ENCODE data around the gene FBXO27. TPM values are rescaled to one million over a fixed set of nuclear protein-coding genes. Genes with fewer than 3 reads are reported as not detected.

FBXO27 gene
- total and polyA plus RNA-seq, 2 of the 8 experiments (the other 6 are each of a cell fraction or from before 2014, with no cell fraction given) = 10.9 to 25.5 TPM

GRCh38 chr19:39047073-39047472, 14.7 kb upstream of the FBXO27 start:
- Histone ChIP-seq H4K91ac (replicated peaks; ENCODE audit: insufficient read length, low read length) (no peak overlapping the region), H3K27me3 (replicated peaks in 1 of 4; ENCODE audit: control insufficient read depth in 3 of 4, extremely low read depth in 1 of 4, insufficient read depth in 3 of 4, low read length in 3 of 4) (no peaks in the 10 kb centered on the region), H3K4me2 (ENCODE audit: insufficient read depth in 1 of 2, low read depth in 2 of 2, low read length in 2 of 2) (no peak overlapping the region), H3K79me1 (ENCODE audit: low read depth, low read length) (no peaks in the 10 kb centered on the region), H2BK5ac (ENCODE audit: low read depth, low read length) (no peak overlapping the region), H2BK20ac (ENCODE audit: low read length) (no peak overlapping the region), H2AK5ac (ENCODE audit: low read depth, low read length) (no peak overlapping the region), H4K8ac (ENCODE audit: extremely low read depth, insufficient read depth, low read length) (no peak overlapping the region), H2BK120ac (replicated peaks; ENCODE audit: low read depth, low read length) (no peak overlapping the region), H3K79me2 (ENCODE audit: control insufficient read depth in 1 of 2, insufficient read depth in 2 of 2, low read length in 2 of 2) (no peaks in the 10 kb centered on the region), H4K20me1 (replicated peaks in 1 of 2; ENCODE audit: control insufficient read depth in 1 of 2, insufficient read depth in 2 of 2, low read length in 2 of 2) (no peaks in the 10 kb centered on the region), H3K9ac (replicated peaks in 1 of 4; ENCODE audit: extremely low read depth in 1 of 4, low read depth in 3 of 4, low read length in 3 of 4) (no peak overlapping the region), H3K23me2 (ENCODE audit: low read depth, low read length) (no peaks in the 10 kb centered on the region), H2AFZ (ENCODE audit: low read length) (no peak overlapping the region), H3K36me3 (ENCODE audit: control insufficient read depth in 2 of 4, insufficient read depth in 4 of 4, low read length in 3 of 4) (no peaks in the 10 kb centered on the region), H2BK15ac (ENCODE audit: low read length) (no peak overlapping the region), H3K27ac (ENCODE audit: low read depth, low read length) (no peak overlapping the region), H3K23ac (ENCODE audit: insufficient read length) (no peak overlapping the region), H3K18ac (ENCODE audit: extremely low read depth, low read length) (no peak overlapping the region), H3K4me1 (replicated peaks in 1 of 4; ENCODE audit: control insufficient read depth in 3 of 4, insufficient read depth in 4 of 4, low read length in 3 of 4) (no peaks in the 10 kb centered on the region), H3K9me3 (ENCODE audit: insufficient read depth in 2 of 2, low read depth in 1 of 2, low read length in 1 of 2) (peaks cover 11 to 12% of the 10 kb centered on the region in 2 experiments; a peak in 3 of 4 replicates), H3K4ac (replicated peaks; ENCODE audit: insufficient read length, low read depth, low read length) (no peak overlapping the region), H3K4me3 (ENCODE audit: extremely low read depth in 1 of 4, insufficient read depth in 2 of 4, low read depth in 3 of 4, low read length in 4 of 4) (no peak overlapping the region), H4K5ac (ENCODE audit: insufficient read length, low read depth, low read length) (no peak overlapping the region), H3K56ac (replicated peaks; ENCODE audit: insufficient read length, low read depth, low read length) (no peak overlapping the region), H3K14ac (ENCODE audit: insufficient read length) (no peak overlapping the region), H2BK12ac (ENCODE audit: low read depth, low read length) (no peak overlapping the region)
- DNase-seq (ENCODE audit: low read depth in 1 of 2, low spot score in 2 of 2) = no peak
- ChIA-PET POLR2A (ENCODE audit: partially characterized antibody) (no interaction called here), CTCF (ENCODE audit: partially characterized antibody) (no interaction called here)
- FAIRE-seq = no peak
- 100% methylated on average over 1 of the region's 2 CpGs; no CpG with 5 or more reads in 1 of the 2 experiments for WGBS, 2 experiments (ENCODE audit: extremely low coverage in 1 of 2, insufficient coverage in 1 of 2, insufficient read length in 1 of 2, insufficient replicate concordance in 2 of 2, low coverage in 1 of 2, low lambda C conversion rate in 2 of 2, missing lambda C conversion rate in 1 of 2)
- no peak for TF ChIP-seq JUN (IDR thresholded peaks at IDR 0.05; ENCODE audit: low read depth, low read length)
- no peak for TF ChIP-seq MAX (IDR thresholded peaks at IDR 0.05)
- no peak for TF ChIP-seq YY1 (IDR thresholded peaks at IDR 0.05; ENCODE audit: low read depth, low read length)

Data from H1 (cell line).